ENCODE measurements around the gene PRSS38.

The PRSS38 gene

GRCh38 chr1:227793948-227794816, 21.3 kb upstream of the PRSS38 start:
- DNase-seq = no peak

DNA sequence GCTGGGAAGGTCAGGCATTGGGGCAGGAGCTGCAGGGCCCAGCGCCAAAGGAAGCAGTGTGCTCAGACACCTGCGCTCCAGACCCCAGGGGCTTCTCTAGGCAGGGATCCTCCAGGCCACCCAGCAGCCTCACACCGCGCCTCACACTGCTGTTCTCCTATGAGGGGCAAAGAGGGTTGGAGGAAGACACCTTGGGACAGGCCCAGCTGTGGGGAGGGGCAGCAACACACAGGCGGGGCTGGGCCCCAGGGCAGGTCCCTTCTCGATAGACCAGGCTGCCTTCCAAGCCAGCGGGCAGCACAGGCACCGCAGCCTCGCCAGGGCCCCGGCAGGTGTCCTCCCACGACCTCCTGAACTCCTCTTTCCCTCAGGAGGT, 20.7 kb upstream of the PRSS38 start:
- no peak for DNase-seq

DNA sequence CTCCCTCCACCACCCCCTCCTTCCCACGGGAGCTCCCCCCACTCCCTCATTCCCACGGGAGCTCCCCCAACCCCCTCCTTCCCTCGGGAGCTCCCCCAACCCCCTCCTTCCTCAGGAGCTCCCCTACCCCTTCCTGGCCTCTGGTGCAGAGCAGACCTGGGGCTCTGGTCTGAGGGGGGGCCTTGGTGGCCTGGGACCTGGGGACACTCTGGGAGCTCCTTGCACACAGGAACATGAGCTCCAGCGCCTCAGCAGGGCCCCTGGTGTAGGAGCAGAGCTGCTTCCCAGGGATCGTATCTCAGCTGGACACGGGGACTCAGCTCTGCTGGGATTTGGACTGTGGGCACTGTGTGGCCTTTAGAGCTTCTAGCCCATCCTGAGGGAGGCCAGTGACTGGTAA, 19.7 kb upstream of the PRSS38 start:
- no peak for DNase-seq

GRCh38 chr1:227796359-227796915, 19.0 kb upstream of the PRSS38 start:
- no peak for DNase-seq

- no peak for DNase-seq
These were observed 18.3 kb upstream of the PRSS38 start for GRCh38 chr1:227797144-227797543.

- no peak for DNase-seq
These were observed 17.9 kb upstream of the PRSS38 start for GRCh38 chr1:227797625-227798024.

- no peak for DNase-seq
These were observed 17.2 kb upstream of the PRSS38 start for GRCh38 chr1:227798078-227798802.

DNA sequence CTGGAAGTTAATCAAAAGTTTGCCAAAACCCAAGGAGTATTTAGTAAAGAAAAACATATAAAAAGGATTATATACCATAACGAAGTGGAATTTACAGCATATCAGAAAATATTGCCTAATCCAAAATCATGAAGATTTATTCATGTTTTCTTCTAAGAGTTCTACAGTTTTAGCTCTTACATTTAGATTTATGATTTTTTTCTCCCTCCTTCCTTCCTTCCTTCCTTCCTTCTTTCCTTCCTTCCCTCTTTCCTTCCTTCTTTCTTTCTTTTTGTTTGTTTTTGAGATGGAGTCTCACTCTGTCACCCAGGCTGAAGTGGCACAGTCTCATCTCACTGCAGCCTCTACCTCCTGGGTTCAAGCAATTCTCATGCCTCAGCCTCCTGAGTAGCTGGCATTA, 15.7 kb upstream of the PRSS38 start:
- no peak for DNase-seq

- DNase-seq = no peak
These were observed 11.5 kb upstream of the PRSS38 start for GRCh38 chr1:227803933-227804332.

GRCh38 chr1:227805606-227806197, 9.8 kb upstream of the PRSS38 start:
- DNase-seq = no peak

- DNase-seq = no peak
These were observed 6.9 kb upstream of the PRSS38 start for GRCh38 chr1:227808566-227808965.

DNA sequence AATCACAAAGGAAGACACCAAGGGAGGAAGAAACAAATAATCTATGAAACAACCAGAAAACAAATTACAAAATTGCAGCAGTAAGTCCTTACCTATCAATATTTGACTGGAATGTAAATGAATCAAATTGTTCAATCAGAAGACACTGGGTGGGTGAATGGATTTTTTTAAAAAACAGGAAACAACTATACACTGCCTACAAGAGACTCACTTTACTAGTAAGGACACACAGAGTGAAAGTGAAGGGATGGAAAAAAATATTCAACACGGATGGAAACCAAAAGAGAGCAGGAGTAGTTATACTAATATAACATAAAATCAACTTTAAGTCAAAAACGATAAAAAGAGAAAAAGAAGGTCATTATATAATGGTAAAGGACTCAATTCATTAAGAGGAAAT, 6.4 kb upstream of the PRSS38 start:
- no peak for DNase-seq

DNA sequence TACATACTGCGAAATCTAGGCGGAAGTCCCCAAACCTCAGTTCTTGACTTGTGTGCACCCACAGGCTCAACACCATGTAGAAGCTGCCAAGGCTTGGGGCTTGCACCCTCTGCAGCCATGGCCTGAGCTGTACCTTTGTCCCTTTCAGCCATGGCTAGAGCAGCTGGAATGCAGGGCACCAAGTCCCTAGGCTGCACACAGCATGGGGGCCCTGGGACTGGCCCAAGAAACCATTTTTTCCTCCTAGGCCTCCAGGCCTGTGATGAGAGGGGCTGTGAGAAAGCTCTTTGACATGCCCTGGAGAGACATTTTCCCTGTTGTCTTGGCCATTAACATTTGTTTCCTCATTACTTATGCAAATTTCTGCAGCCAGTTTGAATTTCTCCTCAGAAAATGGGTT, 1.5 kb upstream of the PRSS38 start:
- DNase-seq = no peak

GRCh38 chr1:227816750-227817446, 1.4 kb downstream of the PRSS38 start:
- DNase-seq = no peak

DNA sequence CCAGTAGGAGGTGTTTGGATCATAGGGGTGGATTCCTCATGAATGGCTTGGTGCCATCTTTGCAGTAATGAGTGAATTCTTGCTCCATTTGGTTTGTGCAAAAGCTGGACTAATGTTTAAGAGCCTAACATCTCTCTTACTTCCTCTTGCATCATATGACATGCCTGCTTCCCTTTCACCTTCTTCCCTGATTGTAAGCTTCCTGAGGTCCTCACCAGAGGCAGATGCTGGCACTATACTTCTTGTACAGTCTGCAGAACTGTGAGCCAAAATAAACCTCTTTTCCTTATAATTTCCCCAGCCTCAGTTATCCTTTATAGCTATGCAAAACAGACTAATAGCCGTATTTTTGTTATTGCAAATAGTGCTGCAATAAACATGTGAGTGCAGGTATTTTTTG, 8.1 kb downstream of the PRSS38 start:
- no peak for DNase-seq

DNA sequence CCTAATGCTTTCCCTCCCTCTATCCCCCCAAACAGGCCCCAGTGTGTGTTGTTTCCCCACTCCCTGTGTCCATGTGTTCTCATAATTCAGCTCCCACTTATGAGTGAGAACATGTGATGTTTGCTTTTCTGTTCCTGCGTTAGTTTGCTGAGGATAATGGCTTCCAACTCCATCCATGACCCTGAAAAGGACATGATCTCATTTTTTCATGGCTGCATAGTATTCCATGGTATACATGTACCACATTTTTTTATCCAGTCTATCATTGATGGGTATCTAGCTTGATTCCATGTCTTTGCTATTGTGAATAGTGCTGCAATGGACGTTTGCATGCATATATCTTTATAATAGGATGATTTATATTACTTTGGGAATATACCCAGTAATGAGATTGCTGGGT, 8.7 kb downstream of the PRSS38 start:
- no peak for DNase-seq

DNA sequence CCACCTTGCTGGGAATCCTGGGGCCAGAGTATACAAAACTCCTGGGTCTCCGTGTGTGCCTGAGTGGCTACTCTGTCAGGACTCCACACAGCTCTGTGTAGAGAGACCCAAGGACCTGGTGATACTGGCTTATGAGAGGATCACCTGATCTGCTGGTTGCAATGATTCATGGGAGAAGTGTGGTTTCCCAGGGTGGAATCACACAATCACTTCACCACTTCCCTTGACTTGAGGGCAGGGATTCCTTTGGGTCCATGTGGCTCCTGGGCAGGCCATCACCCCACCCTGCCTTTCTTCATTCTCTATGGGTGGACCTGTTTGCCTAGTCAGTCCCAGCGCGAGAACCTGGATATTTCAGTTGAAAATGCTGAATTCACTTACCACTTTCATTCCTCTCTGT, 13.3 kb downstream of the PRSS38 start:
- DNase-seq = no peak

DNA sequence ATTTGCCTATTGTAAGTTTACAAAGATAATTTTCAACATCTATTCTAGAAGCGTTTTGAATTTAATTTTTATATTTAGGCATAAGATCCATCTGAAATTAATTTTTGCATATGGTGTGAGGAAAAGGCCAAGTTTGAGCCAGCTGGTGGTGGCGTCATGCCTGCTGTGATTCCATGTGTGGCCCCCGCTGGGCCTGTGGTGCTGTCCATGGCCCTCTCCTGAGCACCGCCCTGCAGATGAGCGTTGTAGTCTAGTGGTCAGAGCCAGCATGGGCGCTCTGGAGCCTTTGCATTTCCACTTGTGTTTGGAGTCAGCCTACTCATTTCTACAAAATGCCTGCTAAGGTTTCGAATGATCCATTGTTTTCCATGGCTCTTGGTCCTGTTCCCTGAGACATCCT, 22.7 kb downstream of the PRSS38 start:
- no peak for DNase-seq

GRCh38 chr1:227841096-227841495, 25.6 kb downstream of the PRSS38 start:
- DNase-seq = no peak

DNA sequence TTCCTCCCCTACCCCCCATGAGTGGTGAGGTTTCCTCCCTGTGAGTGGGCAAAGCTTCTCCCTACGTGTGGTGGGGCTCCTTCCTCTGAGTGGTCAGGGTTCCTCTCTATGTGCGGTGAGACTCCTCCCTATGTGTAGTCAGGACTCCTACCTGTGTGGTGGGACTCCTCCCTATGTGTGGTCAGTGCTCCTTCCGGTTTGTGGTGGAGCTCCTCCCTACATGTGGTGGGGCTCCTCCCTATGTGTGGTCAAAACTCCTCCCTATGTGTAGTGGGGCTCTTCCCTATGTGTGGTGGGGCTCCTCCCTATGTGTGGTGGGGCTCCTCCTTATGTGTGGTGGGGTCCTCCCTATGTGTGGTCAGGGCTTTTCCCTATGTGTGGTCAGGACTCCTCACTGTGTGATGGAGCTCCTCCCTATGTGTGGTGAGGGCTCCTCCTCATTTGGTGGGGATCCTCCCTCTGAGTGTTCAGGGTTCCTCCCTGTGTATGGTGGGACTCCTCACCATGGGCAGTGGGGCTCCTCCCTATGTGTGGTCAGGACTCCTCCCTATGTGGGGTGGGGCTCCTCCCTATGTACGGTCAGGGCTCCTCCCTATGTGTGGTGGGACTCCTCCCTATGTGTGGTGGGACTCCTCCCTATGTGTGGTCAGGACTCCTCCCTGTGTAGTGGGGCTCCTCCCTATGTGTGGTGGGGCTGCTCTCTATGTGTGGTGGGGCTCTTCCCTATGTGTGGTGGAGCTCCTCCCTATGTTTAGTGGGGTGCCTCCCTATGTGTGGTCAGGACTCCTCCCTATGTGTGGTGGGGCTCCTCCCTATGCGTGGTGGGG, 29.1 kb downstream of the PRSS38 start:
- DNase-seq = no peak

DNA sequence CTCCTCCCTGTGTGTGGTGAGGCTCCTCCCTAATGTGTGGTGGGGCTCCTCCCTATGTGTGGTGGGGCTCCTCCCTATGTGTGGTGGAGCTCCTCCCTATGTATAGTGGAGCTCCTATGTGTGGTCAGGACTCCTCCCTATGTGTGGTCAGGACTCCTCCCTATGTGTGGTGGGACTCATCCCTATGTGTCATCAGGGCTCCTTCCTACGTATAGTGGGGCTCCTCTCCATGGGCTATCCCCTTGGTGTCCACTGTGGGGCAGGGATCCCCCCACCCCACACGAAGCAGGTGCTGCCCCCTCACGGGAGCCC, 29.6 kb downstream of the PRSS38 start:
- no peak for DNase-seq

- no peak for DNase-seq
These were observed 30.0 kb downstream of the PRSS38 start for GRCh38 chr1:227845519-227845918.
